H1 (cell line): ENCODE results near the gene MTARC1. TPM values are rescaled to one million over a fixed set of nuclear protein-coding genes. Genes with fewer than 3 reads are reported as not detected.

Experiments used
- CTCF ChIA-PET: fragments of 300-600 bp; sonication (Branson Sonifier 250); formaldehyde crosslinking; loops from one replicate; lab custom pipeline; 2021; ENCODE audit not compliant: partially characterized antibody; lab: Charles Lee
- POLR2A ChIA-PET: fragments of 300-600 bp; sonication (Branson Sonifier 250); formaldehyde crosslinking; loops from one replicate; lab custom pipeline; 2021; ENCODE audit warnings: inconsistent platforms; ENCODE audit not compliant: partially characterized antibody; lab: Charles Lee
- DNase-seq, 2 experiments: peaks; one replicate each; pipeline versions ENCODE4 v3.0.0 to v3.0.0-alpha.2; 2010 to 2022; ENCODE audit warnings: low spot score in 2 of 2, low read depth in 1 of 2, mixed read lengths in 1 of 2
- FAIRE-seq: peaks from 2 replicates; lab custom pipeline; 2011; peaks lifted over from hg19 to GRCh38; lab: Jason Lieb, UNC
- H2AFZ ChIP-seq: 2 replicates; pipeline ENCODE4 v1.8.1; 2012; ENCODE audit warnings: low read length, inconsistent platforms
- H2AK5ac ChIP-seq: 2 replicates; pipeline ENCODE4 v1.6.1; 2013; ENCODE audit warnings: low read depth, low read length
- H2BK120ac ChIP-seq: replicated peaks from 2 replicates; pipeline ENCODE3; 2013; ENCODE audit warnings: low read depth, low read length, inconsistent platforms
- H2BK12ac ChIP-seq: 2 replicates; pipeline ENCODE4 v1.6.1; 2013; ENCODE audit warnings: low read depth, low read length
- H2BK15ac ChIP-seq: 2 replicates; pipeline ENCODE4 v1.6.1; 2013; ENCODE audit warnings: low read length
- H2BK20ac ChIP-seq: 2 replicates; pipeline ENCODE4 v1.6.1; 2013; ENCODE audit warnings: low read length
- H2BK5ac ChIP-seq: 2 replicates; pipeline ENCODE4 v1.6.1; 2013; ENCODE audit warnings: low read depth, low read length
- H3K14ac ChIP-seq: 2 replicates; pipeline ENCODE4 v1.6.1; 2013; ENCODE audit warnings: inconsistent platforms; ENCODE audit not compliant: insufficient read length
- H3K18ac ChIP-seq: 2 replicates; pipeline ENCODE4 v1.6.1; 2013; ENCODE audit warnings: low read length; ENCODE audit errors: extremely low read depth
- H3K23ac ChIP-seq: 2 replicates; pipeline ENCODE4 v1.6.1; 2013; ENCODE audit warnings: inconsistent platforms; ENCODE audit not compliant: insufficient read length
- H3K23me2 ChIP-seq: 2 replicates; pipeline ENCODE4 v1.6.1; 2013; ENCODE audit warnings: low read depth, low read length
- H3K27ac ChIP-seq: 2 replicates; pipeline ENCODE4 v1.6.1; 2011; ENCODE audit warnings: low read depth, low read length, inconsistent platforms
- H3K27me3 ChIP-seq, 4 experiments: replicated peaks in 1 of 4; 1 replicate in 1 of 4; 2 replicates in 3 of 4; pipeline versions ENCODE4 v1.6.1 to v1.8.1; 2011 to 2013; ENCODE audit warnings: low read length in 3 of 4, mild to moderate bottlenecking in 3 of 4, inconsistent platforms in 2 of 4, mixed read lengths in 2 of 4, moderate library complexity in 1 of 4; ENCODE audit not compliant: control insufficient read depth in 3 of 4, insufficient read depth in 3 of 4; ENCODE audit errors: extremely low read depth in 1 of 4
- H3K36me3 ChIP-seq, 4 experiments: 2 replicates each; pipeline versions ENCODE4 v1.6.1 to v1.8.1; 2011 to 2013; ENCODE audit warnings: mild to moderate bottlenecking in 4 of 4, low read length in 3 of 4, moderate library complexity in 2 of 4, control low read depth in 1 of 4, inconsistent platforms in 1 of 4; ENCODE audit not compliant: insufficient read depth in 4 of 4, control insufficient read depth in 2 of 4
- H3K4ac ChIP-seq: replicated peaks from 2 replicates; pipeline ENCODE3; 2013; ENCODE audit warnings: low read length, low read depth, mixed read lengths, inconsistent platforms; ENCODE audit not compliant: insufficient read length
- H3K4me1 ChIP-seq, 4 experiments: replicated peaks in 1 of 4; 1 replicate in 1 of 4; 2 replicates in 3 of 4; pipeline versions ENCODE4 v1.6.1 to v1.8.1; 2011 to 2013; ENCODE audit warnings: low read length in 3 of 4, inconsistent platforms in 2 of 4, mixed read lengths in 1 of 4; ENCODE audit not compliant: insufficient read depth in 4 of 4, control insufficient read depth in 3 of 4
- H3K4me2 ChIP-seq, 2 experiments: 2 replicates each; pipeline versions ENCODE4 v1.6.1 to v1.8.1; 2011 to 2013; ENCODE audit warnings: low read depth in 2 of 2, low read length in 2 of 2, control low read depth in 1 of 2, inconsistent platforms in 1 of 2, mild to moderate bottlenecking in 1 of 2; ENCODE audit not compliant: insufficient read depth in 1 of 2
- H3K4me3 ChIP-seq, 4 experiments: fragments of 200-600, 300-600 bp in 1 of 4; sonication (generic), shearing (Covaris generic), sonication (Bioruptor Twin) in 1 of 4; 2 replicates each; pipeline versions ENCODE4 v1.5.1 to v1.8.1; 2011 to 2016; ENCODE audit warnings: low read length in 4 of 4, low read depth in 3 of 4, control low read depth in 2 of 4, inconsistent platforms in 2 of 4, mild to moderate bottlenecking in 2 of 4, mixed read lengths in 1 of 4, moderate library complexity in 1 of 4; ENCODE audit not compliant: insufficient read depth in 2 of 4; ENCODE audit errors: extremely low read depth in 1 of 4
- H3K56ac ChIP-seq: replicated peaks from 2 replicates; pipeline ENCODE3; 2013; ENCODE audit warnings: low read depth, mild to moderate bottlenecking, mixed read lengths, low read length, inconsistent platforms; ENCODE audit not compliant: insufficient read length
- H3K79me1 ChIP-seq: 2 replicates; pipeline ENCODE4 v1.6.1; 2013; ENCODE audit warnings: low read depth, low read length, control low read depth
- H3K79me2 ChIP-seq, 2 experiments: 2 replicates each; pipeline versions ENCODE4 v1.6.1 to v1.8.1; 2012 to 2013; ENCODE audit warnings: low read length in 2 of 2, mild to moderate bottlenecking in 2 of 2, inconsistent platforms in 1 of 2; ENCODE audit not compliant: insufficient read depth in 2 of 2, control insufficient read depth in 1 of 2
- H3K9ac ChIP-seq, 4 experiments: replicated peaks in 1 of 4; 1 replicate in 1 of 4; 2 replicates in 3 of 4; pipeline versions ENCODE4 v1.6.1 to v1.8.1; 2011 to 2013; ENCODE audit warnings: low read depth in 3 of 4, low read length in 3 of 4, control low read depth in 2 of 4, mild to moderate bottlenecking in 2 of 4, moderate library complexity in 2 of 4, inconsistent platforms in 1 of 4; ENCODE audit errors: extremely low read depth in 1 of 4
- H3K9me3 ChIP-seq, 2 experiments: 2 replicates each; pipeline versions ENCODE4 v1.6.1 to v1.8.1; 2012 to 2013; ENCODE audit warnings: mild to moderate bottlenecking in 2 of 2, moderate library complexity in 2 of 2, control low read depth in 1 of 2, inconsistent platforms in 1 of 2, low read depth in 1 of 2, low read length in 1 of 2, mixed read lengths in 1 of 2; ENCODE audit not compliant: insufficient read depth in 2 of 2
- H4K20me1 ChIP-seq, 2 experiments: replicated peaks in 1 of 2; 2 replicates each; pipeline versions ENCODE3 to v1.8.1; 2011 to 2013; ENCODE audit warnings: inconsistent platforms in 2 of 2, low read length in 2 of 2, mild to moderate bottlenecking in 1 of 2; ENCODE audit not compliant: insufficient read depth in 2 of 2, control insufficient read depth in 1 of 2
- H4K5ac ChIP-seq: 2 replicates; pipeline ENCODE4 v1.6.1; 2013; ENCODE audit warnings: low read length, low read depth, mixed read lengths, inconsistent platforms; ENCODE audit not compliant: insufficient read length
- H4K8ac ChIP-seq: 2 replicates; pipeline ENCODE4 v1.8.0; 2013; ENCODE audit warnings: mild to moderate bottlenecking, moderate library complexity, low read length, inconsistent platforms; ENCODE audit not compliant: insufficient read depth; ENCODE audit errors: extremely low read depth
- H4K91ac ChIP-seq: replicated peaks from 2 replicates; pipeline ENCODE3; 2013; ENCODE audit warnings: low read length, mixed read lengths, inconsistent platforms; ENCODE audit not compliant: insufficient read length
- JUN ChIP-seq: IDR thresholded peaks from 2 replicates; pipeline ENCODE4 v1.6.1; 2011; ENCODE audit warnings: low read depth, mild to moderate bottlenecking, improper control_type of control experiment, low read length
- KDM5A ChIP-seq: fragments of 200-600 bp; IDR thresholded peaks from 2 replicates; pipeline ENCODE4 v1.7.1; 2012; ENCODE audit warnings: mild to moderate bottlenecking, low read length, inconsistent platforms, mixed read lengths
- RAD21 ChIP-seq, 2 experiments: IDR thresholded peaks in 1 of 2; conservative IDR thresholded peaks in 1 of 2; 2 replicates each; pipeline ENCODE4 v1.6.1; 2011; ENCODE audit warnings: low read depth in 2 of 2, low read length in 2 of 2, improper control_type of control experiment in 1 of 2, inconsistent platforms in 1 of 2, mild to moderate bottlenecking in 1 of 2, moderate library complexity in 1 of 2
- WGBS, 2 experiments: shearing (Covaris generic) in 1 of 2; methylation state at CpG; one replicate each; pipeline versions ENCODE4 v1.1.6 to v1.1.7; 2013 to 2015; ENCODE audit warnings: low lambda C conversion rate in 2 of 2, mixed read lengths in 2 of 2, inconsistent platforms in 1 of 2, low coverage in 1 of 2, missing lambda C conversion rate in 1 of 2; ENCODE audit not compliant: insufficient replicate concordance in 2 of 2, insufficient coverage in 1 of 2, insufficient read length in 1 of 2; ENCODE audit errors: extremely low coverage in 1 of 2, missing lambda C conversion rate in 1 of 2; 5-methylcytosine and 5-hydroxymethylcytosine counted together
- polyA plus RNA-seq, 7 experiments: library from polyadenylated mRNA; depleted of rRNA in 3 of 7; stranded (reverse) in 5 of 7; unstranded in 2 of 7; fragments of >200 nt in 5 of 7; fragments of 200-250 nt in 2 of 7; gene quantifications; 1 replicate in 5 of 7; 2 replicates in 1 of 7; 4 replicates in 1 of 7; pipeline versions ENCODE4 v1.2.1 to v1.2.3, GENCODE V29; 2011 to 2013; ENCODE audit warnings: missing spikeins in 2 of 7, mixed read lengths in 2 of 7
- total RNA-seq: library from RNA; stranded (reverse); fragmentation: NEBNext Ultra II Directional; extraction: Animal tissue kit (Norgen Biotek cat#: 25700); gene quantifications from 2 replicates; pipeline ENCODE4 v1.2.1, GENCODE V29; 2021

The MTARC1 gene
- total and polyA plus RNA-seq, 2 of the 8 experiments (the other 6 are each of a cell fraction or from before 2014, with no cell fraction given) = 17.2 to 46.2 TPM

- no peak overlapping the region for H3K4ac ChIP-seq
- TF ChIP-seq KDM5A = no peak
- TF ChIP-seq JUN = no peak
- TF ChIP-seq RAD21 (IDR thresholded peaks at IDR 0.05 in 1 of 2, conservative IDR thresholded peaks at IDR 0.05 in 1 of 2; ENCODE audit: low read depth in 2 of 2, low read length in 2 of 2) = no peak
- H4K5ac ChIP-seq = no peak overlapping the region
- H2AFZ ChIP-seq = no peak overlapping the region
- 68% methylated on average over 5 of the region's 5 CpGs; no CpG with 5 or more reads in 1 of the 2 experiments for WGBS, 2 experiments
- no peak for FAIRE-seq
- no peak overlapping the region for H3K27ac ChIP-seq
- no peak overlapping the region for H3K23ac ChIP-seq
- H3K23me2 ChIP-seq = no peaks in the 10 kb centered on the region
- no peak overlapping the region for H3K4me2 ChIP-seq
- no peak overlapping the region for H3K4me3 ChIP-seq
- no peak overlapping the region for H2BK15ac ChIP-seq
- POLR2A ChIA-PET = no interaction called here
- H3K36me3 ChIP-seq = no peaks in the 10 kb centered on the region
- H3K4me1 ChIP-seq = no peaks in the 10 kb centered on the region
- no peak overlapping the region for H4K8ac ChIP-seq
- H3K14ac ChIP-seq = no peak overlapping the region
- H2BK120ac ChIP-seq = no peak overlapping the region
- H2AK5ac ChIP-seq = no peak overlapping the region
- no peak for DNase-seq
- CTCF ChIA-PET = interaction anchor here (1.2 kb wide), 1 partner anchor 33 kb away, joined by 4 read pairs; no protein-coding TSS in a partner anchor
- H3K9ac ChIP-seq = no peak overlapping the region
- H3K79me1 ChIP-seq = no peaks in the 10 kb centered on the region
- H4K91ac ChIP-seq = no peak overlapping the region
- H3K9me3 ChIP-seq = no peaks in the 10 kb centered on the region
- no peak overlapping the region for H3K18ac ChIP-seq
- no peaks in the 10 kb centered on the region for H4K20me1 ChIP-seq
- no peaks in the 10 kb centered on the region for H3K79me2 ChIP-seq
- H3K27me3 ChIP-seq = no peaks in the 10 kb centered on the region
- no peak overlapping the region for H3K56ac ChIP-seq
- H2BK12ac ChIP-seq = no peak overlapping the region
- H2BK5ac ChIP-seq = no peak overlapping the region
- no peak overlapping the region for H2BK20ac ChIP-seq
Observed at GRCh38 chr1:220768126-220768601, 18.5 kb upstream of the MTARC1 start.
